ENCODE measurements around the gene MCOLN2. TPM values are rescaled to one million over a fixed set of nuclear protein-coding genes. Genes with fewer than 3 reads are reported as not detected.

MCOLN2 gene
- total RNA-seq, 1 experiment from 2014 or later: 22.5 TPM

- ATAC-seq (no peak), DNase-seq (ENCODE audit: low read depth, low spot score) (no peak)
- POLR2A ChIA-PET: interaction anchor here (0.5 kb wide), 1 partner anchor 873 kb away, joined by 7 read pairs; no protein-coding TSS in a partner anchor
- Histone ChIP-seq H3K27me3 (ENCODE audit: control insufficient read depth, insufficient read depth, low read length) (no peaks in the 10 kb centered on the region; the same call in 1 of the 2 replicates), H3K9me3 (ENCODE audit: control insufficient read depth, insufficient read depth, low read depth, low read length) (no peaks in the 10 kb centered on the region), H3K36me3 (ENCODE audit: control insufficient read depth, insufficient read depth, low read length) (no peaks in the 10 kb centered on the region), H3K4me3 (ENCODE audit: low read depth in 2 of 2, low read length in 2 of 2) (no peak overlapping the region), H3K4me1 (ENCODE audit: control insufficient read depth, insufficient read depth, low read length) (no peaks in the 10 kb centered on the region), H3K27ac (ENCODE audit: low read length) (no peak overlapping the region)
- CTCF ChIA-PET: interaction anchor here (1.1 kb wide), 1 partner anchor 25 kb away, joined by 3 read pairs; no protein-coding TSS in a partner anchor
- TF ChIP-seq, protein P1, sequence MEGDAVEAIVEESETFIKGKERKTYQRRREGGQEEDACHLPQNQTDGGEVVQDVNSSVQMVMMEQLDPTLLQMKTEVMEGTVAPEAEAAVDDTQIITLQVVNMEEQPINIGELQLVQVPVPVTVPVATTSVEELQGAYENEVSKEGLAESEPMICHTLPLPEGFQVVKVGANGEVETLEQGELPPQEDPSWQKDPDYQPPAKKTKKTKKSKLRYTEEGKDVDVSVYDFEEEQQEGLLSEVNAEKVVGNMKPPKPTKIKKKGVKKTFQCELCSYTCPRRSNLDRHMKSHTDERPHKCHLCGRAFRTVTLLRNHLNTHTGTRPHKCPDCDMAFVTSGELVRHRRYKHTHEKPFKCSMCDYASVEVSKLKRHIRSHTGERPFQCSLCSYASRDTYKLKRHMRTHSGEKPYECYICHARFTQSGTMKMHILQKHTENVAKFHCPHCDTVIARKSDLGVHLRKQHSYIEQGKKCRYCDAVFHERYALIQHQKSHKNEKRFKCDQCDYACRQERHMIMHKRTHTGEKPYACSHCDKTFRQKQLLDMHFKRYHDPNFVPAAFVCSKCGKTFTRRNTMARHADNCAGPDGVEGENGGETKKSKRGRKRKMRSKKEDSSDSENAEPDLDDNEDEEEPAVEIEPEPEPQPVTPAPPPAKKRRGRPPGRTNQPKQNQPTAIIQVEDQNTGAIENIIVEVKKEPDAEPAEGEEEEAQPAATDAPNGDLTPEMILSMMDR (IDR thresholded peaks at IDR 0.05): no peak
- no peak for TF ChIP-seq TCF7L2 (IDR thresholded peaks at IDR 0.05; ENCODE audit: low read depth, low read length)
- TF ChIP-seq POLR2AphosphoS5 (IDR thresholded peaks at IDR 0.05; ENCODE audit: low read depth, low read length): no peak
- TF ChIP-seq, protein P2, sequence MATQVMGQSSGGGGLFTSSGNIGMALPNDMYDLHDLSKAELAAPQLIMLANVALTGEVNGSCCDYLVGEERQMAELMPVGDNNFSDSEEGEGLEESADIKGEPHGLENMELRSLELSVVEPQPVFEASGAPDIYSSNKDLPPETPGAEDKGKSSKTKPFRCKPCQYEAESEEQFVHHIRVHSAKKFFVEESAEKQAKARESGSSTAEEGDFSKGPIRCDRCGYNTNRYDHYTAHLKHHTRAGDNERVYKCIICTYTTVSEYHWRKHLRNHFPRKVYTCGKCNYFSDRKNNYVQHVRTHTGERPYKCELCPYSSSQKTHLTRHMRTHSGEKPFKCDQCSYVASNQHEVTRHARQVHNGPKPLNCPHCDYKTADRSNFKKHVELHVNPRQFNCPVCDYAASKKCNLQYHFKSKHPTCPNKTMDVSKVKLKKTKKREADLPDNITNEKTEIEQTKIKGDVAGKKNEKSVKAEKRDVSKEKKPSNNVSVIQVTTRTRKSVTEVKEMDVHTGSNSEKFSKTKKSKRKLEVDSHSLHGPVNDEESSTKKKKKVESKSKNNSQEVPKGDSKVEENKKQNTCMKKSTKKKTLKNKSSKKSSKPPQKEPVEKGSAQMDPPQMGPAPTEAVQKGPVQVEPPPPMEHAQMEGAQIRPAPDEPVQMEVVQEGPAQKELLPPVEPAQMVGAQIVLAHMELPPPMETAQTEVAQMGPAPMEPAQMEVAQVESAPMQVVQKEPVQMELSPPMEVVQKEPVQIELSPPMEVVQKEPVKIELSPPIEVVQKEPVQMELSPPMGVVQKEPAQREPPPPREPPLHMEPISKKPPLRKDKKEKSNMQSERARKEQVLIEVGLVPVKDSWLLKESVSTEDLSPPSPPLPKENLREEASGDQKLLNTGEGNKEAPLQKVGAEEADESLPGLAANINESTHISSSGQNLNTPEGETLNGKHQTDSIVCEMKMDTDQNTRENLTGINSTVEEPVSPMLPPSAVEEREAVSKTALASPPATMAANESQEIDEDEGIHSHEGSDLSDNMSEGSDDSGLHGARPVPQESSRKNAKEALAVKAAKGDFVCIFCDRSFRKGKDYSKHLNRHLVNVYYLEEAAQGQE (IDR thresholded peaks at IDR 0.05; ENCODE audit: insufficient read depth in 1 of 2, low read depth in 2 of 2, low read length in 1 of 2): no peak
- no peak for TF ChIP-seq SIN3A (IDR thresholded peaks at IDR 0.05; ENCODE audit: borderline replicate concordance, insufficient read depth, low read depth, low read length)
- intact Hi-C loops (cut with micrococcal nuclease; ENCODE audit: unreplicated experiment): no loop called here
- in situ Hi-C loops (cut with HindIII; ENCODE audit: low pct_unique_long_range_greater_than_20kb, low sequenced_read_pairs): no loop called here
- BruUV-seq (replicated peaks): no TSS peak
Observed at GRCh38 chr1:84919461-84919970, 77.4 kb downstream of the MCOLN2 start.

GRCh38 chr1:84918726-84919336, 78.1 kb downstream of the MCOLN2 start:
- no peak for ATAC-seq
- no TSS peak for BruUV-seq (replicated peaks)
- H3K9me3 ChIP-seq (ENCODE audit: control insufficient read depth, insufficient read depth, low read depth, low read length): no peaks in the 10 kb centered on the region
- CTCF ChIA-PET: interaction anchor here (1.1 kb wide), 1 partner anchor 26 kb away, joined by 3 read pairs; no protein-coding TSS in a partner anchor
- in situ Hi-C loops (cut with HindIII; ENCODE audit: low pct_unique_long_range_greater_than_20kb, low sequenced_read_pairs) (no loop called here), intact Hi-C loops (cut with micrococcal nuclease; ENCODE audit: unreplicated experiment) (no loop called here)
- H3K27me3 ChIP-seq (ENCODE audit: control insufficient read depth, insufficient read depth, low read length): no peaks in the 10 kb centered on the region; the same call in 1 of the 2 replicates
- H3K4me1 ChIP-seq (ENCODE audit: control insufficient read depth, insufficient read depth, low read length): no peaks in the 10 kb centered on the region
- no peak for TF ChIP-seq POLR2AphosphoS5 (IDR thresholded peaks at IDR 0.05; ENCODE audit: low read depth, low read length)
- no peak for TF ChIP-seq TCF7L2 (IDR thresholded peaks at IDR 0.05; ENCODE audit: low read depth, low read length)
- TF ChIP-seq, protein P1 (IDR thresholded peaks at IDR 0.05): no peak
- TF ChIP-seq, protein P2 (IDR thresholded peaks at IDR 0.05; ENCODE audit: insufficient read depth in 1 of 2, low read depth in 2 of 2, low read length in 1 of 2): no peak
- no peak for TF ChIP-seq SIN3A (IDR thresholded peaks at IDR 0.05; ENCODE audit: borderline replicate concordance, insufficient read depth, low read depth, low read length)
- DNase-seq (ENCODE audit: low read depth, low spot score): no peak
- POLR2A ChIA-PET: interaction anchor here (0.5 kb wide), 2 partner anchors 106 to 873 kb away, joined by 7 to 10 read pairs; no protein-coding TSS in a partner anchor
- H3K4me3 ChIP-seq (ENCODE audit: low read depth in 2 of 2, low read length in 2 of 2): no peak overlapping the region
- H3K27ac ChIP-seq (ENCODE audit: low read length): no peak overlapping the region
- no peaks in the 10 kb centered on the region for H3K36me3 ChIP-seq (ENCODE audit: control insufficient read depth, insufficient read depth, low read length)
